Measurements from ENCODE around the gene NUDT3.

NUDT3 gene

GRCh38 chr6:34425498-34426410, 33.3 kb upstream of the NUDT3 start, which contains the start of gene RPS10:
TSS of gene RPS10 (minus strand) at chr6:34426069. CDS start at chr6:34425221, 848 bp downstream.
- peak; percentile 90 for DNase-seq (ENCODE audit: low read depth)
- TF ChIP-seq, protein P1, sequence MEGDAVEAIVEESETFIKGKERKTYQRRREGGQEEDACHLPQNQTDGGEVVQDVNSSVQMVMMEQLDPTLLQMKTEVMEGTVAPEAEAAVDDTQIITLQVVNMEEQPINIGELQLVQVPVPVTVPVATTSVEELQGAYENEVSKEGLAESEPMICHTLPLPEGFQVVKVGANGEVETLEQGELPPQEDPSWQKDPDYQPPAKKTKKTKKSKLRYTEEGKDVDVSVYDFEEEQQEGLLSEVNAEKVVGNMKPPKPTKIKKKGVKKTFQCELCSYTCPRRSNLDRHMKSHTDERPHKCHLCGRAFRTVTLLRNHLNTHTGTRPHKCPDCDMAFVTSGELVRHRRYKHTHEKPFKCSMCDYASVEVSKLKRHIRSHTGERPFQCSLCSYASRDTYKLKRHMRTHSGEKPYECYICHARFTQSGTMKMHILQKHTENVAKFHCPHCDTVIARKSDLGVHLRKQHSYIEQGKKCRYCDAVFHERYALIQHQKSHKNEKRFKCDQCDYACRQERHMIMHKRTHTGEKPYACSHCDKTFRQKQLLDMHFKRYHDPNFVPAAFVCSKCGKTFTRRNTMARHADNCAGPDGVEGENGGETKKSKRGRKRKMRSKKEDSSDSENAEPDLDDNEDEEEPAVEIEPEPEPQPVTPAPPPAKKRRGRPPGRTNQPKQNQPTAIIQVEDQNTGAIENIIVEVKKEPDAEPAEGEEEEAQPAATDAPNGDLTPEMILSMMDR (conservative IDR thresholded peaks at IDR 0.05; ENCODE audit: low read length) = no peak
- peak within 1 kb of the TSS; percentile 99 for H3K4me3 ChIP-seq (ENCODE audit: low read length)

GRCh38 chr6:34425132-34425497, 32.6 kb upstream of the NUDT3 start:
- DNase-seq (ENCODE audit: low read depth) = no peak
- TF ChIP-seq, protein P1 (conservative IDR thresholded peaks at IDR 0.05; ENCODE audit: low read length) = no peak
- peak overlapping the region; percentile 99 for H3K4me3 ChIP-seq (ENCODE audit: low read length)

- H3K4me3 ChIP-seq (ENCODE audit: low read length) = peak overlapping the region; percentile 99
- no peak for DNase-seq (ENCODE audit: low read depth)
- TF ChIP-seq, protein P1 (conservative IDR thresholded peaks at IDR 0.05; ENCODE audit: low read length) = no peak
Observed at GRCh38 chr6:34424200-34425131, 32.0 kb upstream of the NUDT3 start.

DNA sequence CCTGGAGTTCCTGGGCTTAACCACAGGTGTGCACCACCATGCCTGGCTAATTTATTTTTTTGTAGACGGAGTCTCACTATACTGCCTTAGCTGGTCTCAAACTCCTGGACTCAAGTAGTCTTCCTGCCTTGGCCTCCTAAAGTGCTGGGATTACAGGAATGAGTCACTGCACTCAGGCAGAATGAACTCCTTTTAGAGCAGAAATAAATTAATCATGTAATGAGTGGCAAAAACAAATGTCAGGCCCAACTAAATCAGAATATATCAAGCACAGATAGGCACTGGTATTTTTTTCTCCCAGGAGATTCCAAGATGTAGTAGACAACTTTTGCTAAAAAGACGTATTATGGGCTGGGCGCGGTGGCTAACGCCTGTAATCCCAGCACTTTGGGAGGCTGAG, 30.8 kb upstream of the NUDT3 start:
- no peak for DNase-seq (ENCODE audit: low read depth)
- H3K4me3 ChIP-seq (ENCODE audit: low read length) = no peak overlapping the region
- TF ChIP-seq, protein P1 (conservative IDR thresholded peaks at IDR 0.05; ENCODE audit: low read length) = no peak

GRCh38 chr6:34418367-34418766, 25.9 kb upstream of the NUDT3 start:
- TF ChIP-seq, protein P1 (conservative IDR thresholded peaks at IDR 0.05; ENCODE audit: low read length) = no peak
- H3K4me3 ChIP-seq (ENCODE audit: low read length) = no peak overlapping the region
- DNase-seq (ENCODE audit: low read depth) = no peak

DNA sequence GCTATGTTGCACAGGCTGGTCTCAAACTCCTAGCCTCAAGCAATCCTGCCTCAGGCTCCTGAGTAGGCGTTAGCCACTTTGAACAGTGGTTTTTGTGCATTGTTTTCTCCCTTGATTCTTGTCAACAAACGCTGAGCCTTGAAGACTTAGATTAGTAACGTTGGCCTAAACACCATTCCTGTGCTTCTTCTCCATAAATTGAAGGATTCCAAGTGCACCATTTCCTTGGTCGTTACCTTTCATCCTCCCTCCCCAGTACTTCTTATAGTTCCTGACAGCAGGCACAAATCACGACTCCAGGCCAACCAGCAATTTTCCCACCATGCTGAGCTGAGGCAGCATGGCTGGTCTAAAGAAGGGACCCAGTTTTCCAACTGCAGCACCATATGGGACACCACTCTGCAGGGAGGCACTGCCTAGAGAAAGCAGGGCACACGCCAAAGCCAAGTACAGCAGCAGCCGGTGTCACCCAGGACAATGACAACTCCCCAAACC, 24.5 kb upstream of the NUDT3 start:
- TF ChIP-seq, protein P1 (conservative IDR thresholded peaks at IDR 0.05; ENCODE audit: low read length) = no peak
- H3K4me3 ChIP-seq (ENCODE audit: low read length) = no peak overlapping the region
- no peak for DNase-seq (ENCODE audit: low read depth)
